ENCODE measurements around the gene C1QB. TPM values are rescaled to one million over a fixed set of nuclear protein-coding genes. Genes with fewer than 3 reads are reported as not detected.

Gene C1QB
- total and polyA plus RNA-seq, 2 donors = 26.3 to 351 TPM

DNA sequence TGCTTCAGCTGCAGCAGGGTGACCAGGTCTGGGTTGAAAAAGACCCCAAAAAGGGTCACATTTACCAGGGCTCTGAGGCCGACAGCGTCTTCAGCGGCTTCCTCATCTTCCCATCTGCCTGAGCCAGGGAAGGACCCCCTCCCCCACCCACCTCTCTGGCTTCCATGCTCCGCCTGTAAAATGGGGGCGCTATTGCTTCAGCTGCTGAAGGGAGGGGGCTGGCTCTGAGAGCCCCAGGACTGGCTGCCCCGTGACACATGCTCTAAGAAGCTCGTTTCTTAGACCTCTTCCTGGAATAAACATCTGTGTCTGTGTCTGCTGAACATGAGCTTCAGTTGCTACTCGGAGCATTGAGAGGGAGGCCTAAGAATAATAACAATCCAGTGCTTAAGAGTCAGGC is 13.8 kb upstream of the C1QB start:
- H3K4me1 ChIP-seq (ENCODE audit: insufficient read depth) = no peaks in the 10 kb centered on the region

DNA sequence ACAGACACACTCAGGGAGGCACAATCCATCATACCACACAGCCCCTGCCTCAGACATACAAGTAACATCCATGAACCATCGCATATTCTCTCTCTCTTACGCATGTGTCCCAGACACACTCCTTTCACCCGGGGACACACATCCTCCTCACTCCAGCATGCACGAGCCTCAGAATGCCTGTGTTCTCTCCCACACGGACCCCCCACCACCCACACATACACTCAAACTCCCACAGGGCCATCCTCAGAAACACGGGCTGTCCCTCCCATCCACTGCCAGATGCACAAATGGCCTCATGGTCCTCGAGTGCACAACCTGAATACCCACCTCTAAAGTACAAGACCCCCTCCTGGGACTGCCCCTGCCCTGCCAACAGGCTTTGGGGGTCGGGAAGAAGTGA is 11.8 kb upstream of the C1QB start:
- WGBS = 68% methylated on average over 8 of the region's 8 CpGs
- no peaks in the 10 kb centered on the region for H3K36me3 ChIP-seq (ENCODE audit: insufficient read depth)
- no peak for DNase-seq (ENCODE audit: extremely low spot score)
- no peak overlapping the region for H3K27ac ChIP-seq (ENCODE audit: low read depth)
- H3K4me1 ChIP-seq (ENCODE audit: insufficient read depth) = no peaks in the 10 kb centered on the region
- H3K4me3 ChIP-seq (ENCODE audit: low read depth, low read length) = no peak overlapping the region

More for the DNA sequence above, 13.8 kb upstream of the C1QB start:
- Histone ChIP-seq H3K36me3 (ENCODE audit: insufficient read depth) (no peaks in the 10 kb centered on the region), H3K27ac (ENCODE audit: low read depth) (no peak overlapping the region), H3K4me3 (ENCODE audit: low read depth, low read length) (no peak overlapping the region)
- no peak for DNase-seq (ENCODE audit: extremely low spot score)
- WGBS = 35% methylated on average over 8 of the region's 8 CpGs

DNA sequence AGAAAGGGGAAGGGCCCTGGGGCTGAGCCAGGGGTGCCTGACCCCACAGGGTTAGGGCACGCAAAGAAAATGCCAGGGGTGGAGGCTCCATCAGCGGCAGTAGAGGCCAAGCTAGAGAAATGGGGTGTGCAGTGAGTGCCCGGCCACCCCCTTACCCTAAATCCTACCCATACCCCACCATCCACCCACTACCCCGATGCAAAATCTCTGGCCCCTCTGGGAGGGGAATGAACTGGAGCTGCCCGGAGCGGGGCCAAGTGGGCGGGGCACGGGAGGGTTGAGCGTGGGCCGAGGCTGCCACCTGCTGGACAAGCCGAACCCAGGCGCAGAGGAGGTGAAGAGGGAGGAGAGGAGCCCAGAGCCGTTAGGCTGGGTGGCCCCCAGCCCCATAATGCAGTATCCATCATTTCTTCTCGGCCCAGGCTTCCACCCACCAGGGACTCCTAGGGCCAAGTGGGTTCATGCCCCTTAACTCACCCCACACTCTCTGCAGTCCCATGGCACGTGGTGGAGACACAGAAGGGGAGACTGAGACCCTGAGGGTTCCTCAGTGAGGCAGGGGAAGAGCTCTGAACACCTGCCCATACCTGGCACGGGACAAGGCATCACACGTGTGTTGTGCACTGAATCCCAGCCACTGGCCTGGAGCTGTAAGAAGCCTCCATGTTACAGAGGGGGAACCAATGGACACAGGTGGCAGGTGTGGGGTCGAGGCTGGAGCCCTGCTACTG is 11.0 kb upstream of the C1QB start:
- H3K4me1 ChIP-seq (ENCODE audit: insufficient read depth) = no peaks in the 10 kb centered on the region
- no peak overlapping the region for H3K27ac ChIP-seq (ENCODE audit: low read depth)
- no peak overlapping the region for H3K4me3 ChIP-seq (ENCODE audit: low read depth, low read length)
- H3K36me3 ChIP-seq (ENCODE audit: insufficient read depth) = no peaks in the 10 kb centered on the region
- 9% methylated on average over 18 of the region's 18 CpGs for WGBS
- DNase-seq (ENCODE audit: extremely low spot score) = no peak

DNA sequence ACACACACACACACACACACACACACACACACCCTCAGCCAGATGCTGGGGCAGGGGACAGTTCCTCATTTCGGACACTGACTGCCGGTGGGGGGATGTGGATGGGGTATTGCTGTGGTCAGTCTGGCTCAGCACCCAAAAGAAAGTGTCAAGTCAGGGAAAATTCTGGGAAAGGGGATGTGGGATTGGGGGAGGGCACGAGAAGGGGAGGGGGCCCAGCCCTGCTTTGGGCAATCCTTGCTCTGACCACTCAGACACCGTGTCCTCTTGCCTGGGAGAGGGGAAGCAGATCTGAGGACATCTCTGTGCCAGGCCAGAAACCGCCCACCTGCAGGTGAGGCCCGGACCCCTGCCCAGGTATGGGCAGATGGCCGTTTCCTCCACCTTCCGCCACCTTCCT is 9.7 kb upstream of the C1QB start, which contains the start of gene C1QC:
C1QC (plus strand) TSS at position 253 of the 400 bp plus-strand sequence. CDS start 391 bp downstream, outside the sequence.
- WGBS = 78% methylated on average over 8 of the region's 8 CpGs
- H3K4me3 ChIP-seq (ENCODE audit: low read depth, low read length) = no peak within 1 kb of the TSS
- no peaks in the 10 kb centered on the region for H3K36me3 ChIP-seq (ENCODE audit: insufficient read depth)
- no peak for DNase-seq (ENCODE audit: extremely low spot score)
- H3K4me1 ChIP-seq (ENCODE audit: insufficient read depth) = no peaks in the 10 kb centered on the region
- no peak within 1 kb of the TSS for H3K27ac ChIP-seq (ENCODE audit: low read depth)

DNA sequence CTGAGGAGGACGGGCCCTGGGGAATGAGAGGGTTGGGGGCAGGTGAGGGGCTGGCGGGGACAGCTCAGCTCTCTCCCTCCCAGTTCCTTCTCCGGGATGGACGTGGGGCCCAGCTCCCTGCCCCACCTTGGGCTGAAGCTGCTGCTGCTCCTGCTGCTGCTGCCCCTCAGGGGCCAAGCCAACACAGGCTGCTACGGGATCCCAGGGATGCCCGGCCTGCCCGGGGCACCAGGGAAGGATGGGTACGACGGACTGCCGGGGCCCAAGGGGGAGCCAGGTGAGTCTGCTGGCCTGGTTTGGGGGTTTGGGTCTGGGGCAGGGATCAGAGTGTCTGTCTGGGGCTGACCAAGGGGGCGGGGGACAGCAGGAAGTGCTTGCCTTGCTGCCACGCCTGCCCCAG is 9.1 kb upstream of the C1QB start:
- H3K4me1 ChIP-seq (ENCODE audit: insufficient read depth) = no peaks in the 10 kb centered on the region
- no peak for DNase-seq (ENCODE audit: extremely low spot score)
- H3K36me3 ChIP-seq (ENCODE audit: insufficient read depth) = no peaks in the 10 kb centered on the region
- H3K27ac ChIP-seq (ENCODE audit: low read depth) = no peak overlapping the region
- no peak overlapping the region for H3K4me3 ChIP-seq (ENCODE audit: low read depth, low read length)
- 82% methylated on average over 12 of the region's 12 CpGs for WGBS

DNA sequence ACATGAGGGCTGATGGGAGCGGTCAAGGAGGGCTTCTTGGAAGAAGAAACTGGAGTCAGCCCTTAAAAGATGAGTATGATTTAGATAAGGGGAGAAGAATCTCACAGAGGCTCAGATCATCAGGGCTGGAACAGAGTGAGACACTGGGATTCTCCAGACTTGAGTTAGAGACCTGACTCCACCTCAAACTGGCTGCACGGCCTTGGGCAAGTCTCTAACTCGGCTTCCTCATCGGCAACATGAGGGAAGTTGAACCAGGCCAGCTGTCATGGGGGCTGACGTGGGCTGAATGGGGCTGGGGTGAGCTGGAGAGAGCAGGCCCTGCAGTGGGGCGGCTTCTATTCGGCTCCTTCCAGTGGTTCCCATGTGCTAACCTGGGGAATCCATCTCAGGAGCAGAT is 7.1 kb upstream of the C1QB start:
- WGBS = 63% methylated on average over 7 of the region's 7 CpGs
- DNase-seq (ENCODE audit: extremely low spot score) = no peak
- Histone ChIP-seq H3K4me3 (ENCODE audit: low read depth, low read length) (no peak overlapping the region), H3K27ac (ENCODE audit: low read depth) (no peak overlapping the region), H3K4me1 (ENCODE audit: insufficient read depth) (no peaks in the 10 kb centered on the region), H3K36me3 (ENCODE audit: insufficient read depth) (no peaks in the 10 kb centered on the region)

DNA sequence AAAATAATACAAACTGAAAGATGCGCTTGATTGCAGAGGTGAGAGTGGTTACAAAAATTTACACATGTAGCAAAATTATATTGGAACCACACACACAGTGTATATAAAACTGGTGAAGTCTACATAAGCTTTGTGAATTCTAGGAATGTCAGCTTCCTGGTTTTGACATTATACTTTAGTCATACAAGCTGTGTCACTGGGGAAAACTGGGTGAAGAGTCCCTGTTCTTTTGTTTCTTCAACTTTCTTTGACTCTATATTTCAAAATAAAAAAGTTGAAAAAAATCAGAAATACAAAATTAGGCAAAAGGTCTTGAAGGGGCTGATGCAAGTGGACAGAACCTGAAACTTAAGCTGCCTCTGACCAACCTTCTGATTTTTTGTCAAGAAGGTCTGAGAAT is 6.7 kb upstream of the C1QB start:
- 0% methylated on average over 1 of the region's 1 CpG for WGBS
- H3K4me1 ChIP-seq (ENCODE audit: insufficient read depth) = no peaks in the 10 kb centered on the region
- no peaks in the 10 kb centered on the region for H3K36me3 ChIP-seq (ENCODE audit: insufficient read depth)
- no peak overlapping the region for H3K27ac ChIP-seq (ENCODE audit: low read depth)
- no peak for DNase-seq (ENCODE audit: extremely low spot score)
- H3K4me3 ChIP-seq (ENCODE audit: low read depth, low read length) = no peak overlapping the region

DNA sequence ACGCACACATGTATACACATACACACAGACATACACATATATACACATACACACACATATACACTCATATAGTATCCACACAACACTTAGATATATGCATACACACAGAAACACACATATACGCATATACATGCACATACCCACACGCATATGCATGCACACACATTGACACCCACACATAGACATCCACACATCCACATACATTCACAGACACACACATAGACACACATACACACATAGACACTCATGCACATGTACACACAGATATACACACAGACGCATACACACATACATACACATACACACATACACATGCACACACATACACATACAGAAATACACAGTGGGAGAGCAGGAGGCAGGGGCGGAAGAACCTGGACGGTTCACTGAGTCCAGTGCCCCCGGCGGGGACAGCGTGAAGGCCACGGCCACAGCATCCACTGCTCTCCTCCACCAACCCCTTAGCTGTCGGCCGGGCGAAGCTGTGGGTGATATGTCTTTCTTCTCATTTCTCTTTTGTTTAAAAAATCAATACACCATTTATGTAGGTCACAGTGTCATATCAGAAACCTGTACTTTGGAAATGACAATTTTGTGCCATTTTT is 2.8 kb upstream of the C1QB start:
- Histone ChIP-seq H3K36me3 (ENCODE audit: insufficient read depth) (no peaks in the 10 kb centered on the region), H3K4me3 (ENCODE audit: low read depth, low read length) (no peak overlapping the region), H3K27ac (ENCODE audit: low read depth) (no peak overlapping the region), H3K4me1 (ENCODE audit: insufficient read depth) (no peaks in the 10 kb centered on the region)
- no peak for DNase-seq (ENCODE audit: extremely low spot score)
- WGBS = 90% methylated on average over 13 of the region's 13 CpGs

DNA sequence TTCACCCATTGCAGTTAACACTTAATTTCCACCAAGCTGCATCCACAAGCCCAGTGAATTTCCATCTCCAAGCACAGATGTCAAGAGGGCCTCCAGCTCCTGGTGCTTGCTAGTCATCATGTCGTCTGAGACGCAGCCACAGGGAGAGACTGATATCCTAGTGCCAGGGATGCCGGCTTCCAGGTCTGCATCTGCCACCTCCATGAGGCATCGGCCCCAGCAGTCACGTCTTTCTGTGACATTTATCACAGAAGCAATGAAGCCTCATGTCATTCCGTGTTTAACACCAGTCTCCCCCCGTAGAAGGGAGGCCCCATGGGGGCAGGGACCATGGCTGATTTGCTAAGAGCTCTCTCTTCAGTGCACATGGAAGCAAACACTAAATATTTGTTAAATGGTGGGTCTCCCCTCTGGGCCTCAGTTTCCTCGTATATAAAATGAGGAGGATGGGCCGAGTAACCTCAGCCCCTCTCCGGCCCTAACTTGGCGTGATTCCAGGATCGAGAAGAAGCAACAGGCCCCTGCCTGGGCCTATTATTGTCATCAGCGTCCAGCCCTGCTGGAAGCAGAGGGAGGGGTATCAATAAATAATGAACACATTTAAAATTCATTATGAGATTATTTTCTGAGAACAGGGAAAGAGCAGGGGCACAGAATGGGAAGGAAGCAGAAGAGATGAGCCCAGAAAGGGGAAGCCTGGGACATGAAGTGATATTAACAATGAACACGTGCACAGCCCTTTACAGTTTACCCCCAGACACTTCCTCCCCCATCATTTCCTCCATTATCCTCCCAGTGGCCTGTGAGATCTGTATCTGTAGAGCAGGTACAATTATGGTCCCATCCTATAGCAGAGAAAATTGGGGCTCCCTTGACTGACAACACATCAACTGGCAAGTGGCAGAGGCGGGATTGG is 837 bp upstream of the C1QB start:
- H3K4me3 ChIP-seq (ENCODE audit: low read depth, low read length) = no peak overlapping the region
- H3K4me1 ChIP-seq (ENCODE audit: insufficient read depth) = no peaks in the 10 kb centered on the region
- no peak overlapping the region for H3K27ac ChIP-seq (ENCODE audit: low read depth)
- 64% methylated on average over 15 of the region's 15 CpGs for WGBS
- no peaks in the 10 kb centered on the region for H3K36me3 ChIP-seq (ENCODE audit: insufficient read depth)
- DNase-seq (ENCODE audit: extremely low spot score) = no peak

DNA sequence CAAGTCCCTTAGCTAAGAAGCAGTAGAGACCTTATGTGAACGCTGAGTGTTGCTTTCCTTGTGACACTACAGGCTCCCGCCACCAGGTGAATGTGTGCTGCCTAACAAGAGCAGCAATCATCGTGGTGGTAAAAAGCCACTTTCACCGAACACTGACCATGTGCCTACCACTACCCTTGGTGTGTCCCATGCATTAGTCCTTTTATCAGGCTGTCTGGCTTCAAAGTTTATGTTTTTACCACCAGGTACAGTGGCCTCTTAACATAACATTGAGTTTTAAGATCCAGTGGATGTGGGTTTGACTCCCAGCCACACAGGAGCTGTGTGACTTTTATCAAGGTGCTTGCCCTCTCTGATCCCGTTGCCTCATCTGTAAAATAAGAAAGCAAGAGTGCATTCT is 1.7 kb downstream of the C1QB start:
- no peak for DNase-seq (ENCODE audit: extremely low spot score)
- WGBS = 55% methylated on average over 5 of the region's 5 CpGs
- H3K36me3 ChIP-seq (ENCODE audit: insufficient read depth) = no peaks in the 10 kb centered on the region
- H3K4me1 ChIP-seq (ENCODE audit: insufficient read depth) = no peaks in the 10 kb centered on the region
- no peak overlapping the region for H3K27ac ChIP-seq (ENCODE audit: low read depth)
- H3K4me3 ChIP-seq (ENCODE audit: low read depth, low read length) = no peak overlapping the region

DNA sequence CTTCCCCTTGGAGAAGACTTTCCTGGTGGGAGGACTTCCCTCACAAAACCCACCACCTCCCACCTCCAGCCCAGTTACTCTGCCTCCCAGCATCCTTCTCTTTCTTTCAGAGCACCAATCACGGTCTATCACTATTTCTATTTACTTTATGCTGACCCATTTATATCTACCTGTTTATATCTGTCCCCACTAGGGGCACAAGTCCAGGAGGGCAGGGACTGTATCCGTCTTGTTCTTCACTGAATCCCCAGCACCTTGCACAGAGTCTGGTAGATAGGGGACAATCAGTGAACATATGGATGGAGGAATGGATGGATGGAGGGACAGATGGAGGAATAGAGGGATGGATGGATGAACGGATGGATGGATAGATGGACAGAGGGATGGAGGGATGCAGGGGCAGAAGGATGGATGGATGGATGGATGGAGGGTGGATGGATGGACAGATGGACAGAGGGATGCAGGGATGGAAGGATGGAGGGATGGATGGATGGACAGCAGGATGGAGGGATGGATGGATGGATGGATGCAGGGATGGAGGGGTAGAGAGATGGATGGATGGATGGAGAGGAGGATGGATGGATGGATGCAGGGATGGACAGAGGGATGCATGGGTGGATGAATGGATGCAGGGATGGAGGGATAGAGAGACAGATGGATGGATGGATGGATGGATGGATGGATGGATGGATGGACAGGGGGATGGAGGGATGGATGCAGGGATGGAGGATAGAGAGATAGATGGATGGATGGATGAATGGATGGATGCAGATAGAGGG is 5.5 kb downstream of the C1QB start:
- DNase-seq (ENCODE audit: extremely low spot score) = no peak
- H3K36me3 ChIP-seq (ENCODE audit: insufficient read depth) = no peaks in the 10 kb centered on the region
- H3K4me1 ChIP-seq (ENCODE audit: insufficient read depth) = no peaks in the 10 kb centered on the region
- no peak overlapping the region for H3K4me3 ChIP-seq (ENCODE audit: low read depth, low read length)
- H3K27ac ChIP-seq (ENCODE audit: low read depth) = no peak overlapping the region
- WGBS = 63% methylated on average over 3 of the region's 3 CpGs

DNA sequence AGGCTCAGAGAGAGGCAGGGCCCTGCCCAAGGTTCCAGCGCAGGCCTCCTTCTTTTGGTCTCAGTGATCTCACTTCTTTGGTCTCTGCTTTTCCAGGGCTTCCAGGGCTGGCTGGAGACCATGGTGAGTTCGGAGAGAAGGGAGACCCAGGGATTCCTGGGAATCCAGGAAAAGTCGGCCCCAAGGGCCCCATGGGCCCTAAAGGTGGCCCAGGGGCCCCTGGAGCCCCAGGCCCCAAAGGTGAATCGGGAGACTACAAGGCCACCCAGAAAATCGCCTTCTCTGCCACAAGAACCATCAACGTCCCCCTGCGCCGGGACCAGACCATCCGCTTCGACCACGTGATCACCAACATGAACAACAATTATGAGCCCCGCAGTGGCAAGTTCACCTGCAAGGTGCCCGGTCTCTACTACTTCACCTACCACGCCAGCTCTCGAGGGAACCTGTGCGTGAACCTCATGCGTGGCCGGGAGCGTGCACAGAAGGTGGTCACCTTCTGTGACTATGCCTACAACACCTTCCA is 7.7 kb downstream of the C1QB start:
- no peak overlapping the region for H3K4me3 ChIP-seq (ENCODE audit: low read depth, low read length)
- DNase-seq (ENCODE audit: extremely low spot score) = no peak
- H3K27ac ChIP-seq (ENCODE audit: low read depth) = no peak overlapping the region
- H3K36me3 ChIP-seq (ENCODE audit: insufficient read depth) = no peaks in the 10 kb centered on the region
- H3K4me1 ChIP-seq (ENCODE audit: insufficient read depth) = no peaks in the 10 kb centered on the region
- WGBS = 92% methylated on average over 19 of the region's 19 CpGs

DNA sequence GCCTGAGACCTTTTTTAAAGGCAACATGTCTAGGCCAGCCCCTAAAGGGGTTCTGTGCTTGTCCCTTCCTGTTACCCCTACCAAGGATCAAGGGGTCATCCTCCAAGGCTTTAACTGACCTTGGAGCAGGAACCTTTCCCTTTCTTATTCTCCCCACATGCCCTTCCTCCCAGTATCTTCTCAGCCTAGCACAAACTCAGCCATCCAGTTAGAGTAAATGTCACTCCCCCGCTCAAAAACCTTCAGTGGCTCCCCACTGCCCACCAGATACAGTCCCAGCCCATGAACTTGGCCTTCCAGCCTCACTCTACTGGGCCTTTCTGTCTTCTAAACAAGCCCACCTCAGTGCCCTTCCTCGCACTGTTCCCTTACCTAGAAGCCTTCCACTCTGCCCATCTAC is 8.8 kb downstream of the C1QB start:
- no peak for DNase-seq (ENCODE audit: extremely low spot score)
- H3K36me3 ChIP-seq (ENCODE audit: insufficient read depth) = no peaks in the 10 kb centered on the region
- 86% methylated on average over 2 of the region's 2 CpGs for WGBS
- no peaks in the 10 kb centered on the region for H3K4me1 ChIP-seq (ENCODE audit: insufficient read depth)
- H3K27ac ChIP-seq (ENCODE audit: low read depth) = no peak overlapping the region
- H3K4me3 ChIP-seq (ENCODE audit: low read depth, low read length) = no peak overlapping the region

Measured in urinary bladder (tissue), 4 donors.